ENCODE results near the gene UGT1A4. TPM values are rescaled to one million over a fixed set of nuclear protein-coding genes. Genes with fewer than 3 reads are reported as not detected.
A peak's percentile ranks its signal among the peaks of the same experiment; 100 is the strongest.
"Not testable (repeated sequence)": the region's sequence is repeated elsewhere in the genome, so short reads cannot be mapped to it uniquely, and the experiment has no call there.

UGT1A4 gene
- total RNA-seq, 1 experiment from 2014 or later: not detected

DNA sequence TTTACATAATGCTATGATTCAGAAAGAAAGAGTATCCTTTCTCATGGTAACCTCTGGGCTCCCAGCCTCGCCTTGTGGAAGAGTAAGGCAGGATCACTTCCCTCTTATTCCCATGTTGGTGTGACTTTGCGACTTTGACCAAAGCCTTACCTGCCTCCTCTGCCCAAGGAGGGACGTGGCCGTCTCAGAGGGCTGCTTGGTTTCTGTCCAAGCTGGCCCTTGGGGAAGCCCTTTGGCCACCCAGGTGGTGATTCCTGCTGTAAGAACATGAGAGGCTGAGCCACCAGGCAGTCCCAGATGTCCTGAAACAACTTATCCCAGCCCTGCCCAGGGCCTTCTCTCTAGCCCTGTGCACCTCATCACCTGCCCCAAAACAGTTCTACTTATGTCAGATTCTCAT is 19.8 kb upstream of the UGT1A4 start:
- TF ChIP-seq, protein P1, sequence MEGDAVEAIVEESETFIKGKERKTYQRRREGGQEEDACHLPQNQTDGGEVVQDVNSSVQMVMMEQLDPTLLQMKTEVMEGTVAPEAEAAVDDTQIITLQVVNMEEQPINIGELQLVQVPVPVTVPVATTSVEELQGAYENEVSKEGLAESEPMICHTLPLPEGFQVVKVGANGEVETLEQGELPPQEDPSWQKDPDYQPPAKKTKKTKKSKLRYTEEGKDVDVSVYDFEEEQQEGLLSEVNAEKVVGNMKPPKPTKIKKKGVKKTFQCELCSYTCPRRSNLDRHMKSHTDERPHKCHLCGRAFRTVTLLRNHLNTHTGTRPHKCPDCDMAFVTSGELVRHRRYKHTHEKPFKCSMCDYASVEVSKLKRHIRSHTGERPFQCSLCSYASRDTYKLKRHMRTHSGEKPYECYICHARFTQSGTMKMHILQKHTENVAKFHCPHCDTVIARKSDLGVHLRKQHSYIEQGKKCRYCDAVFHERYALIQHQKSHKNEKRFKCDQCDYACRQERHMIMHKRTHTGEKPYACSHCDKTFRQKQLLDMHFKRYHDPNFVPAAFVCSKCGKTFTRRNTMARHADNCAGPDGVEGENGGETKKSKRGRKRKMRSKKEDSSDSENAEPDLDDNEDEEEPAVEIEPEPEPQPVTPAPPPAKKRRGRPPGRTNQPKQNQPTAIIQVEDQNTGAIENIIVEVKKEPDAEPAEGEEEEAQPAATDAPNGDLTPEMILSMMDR (IDR thresholded peaks at IDR 0.05; ENCODE audit: unreplicated experiment): no peak
- CTCF ChIA-PET: no interaction called here
- BruUV-seq (replicated peaks): no TSS peak
- Mint-ChIP-seq H3K9me3 (ENCODE audit: unreplicated experiment) (peaks cover 8% of the 10 kb centered on the region), H3K4me3 (ENCODE audit: unreplicated experiment) (no peak overlapping the region), H3K4me1 (ENCODE audit: insufficient read depth, unreplicated experiment) (no peaks in the 10 kb centered on the region), H3K36me3 (ENCODE audit: insufficient read depth, unreplicated experiment) (no peaks in the 10 kb centered on the region), H3K27me3 (ENCODE audit: insufficient read depth, unreplicated experiment) (no peaks in the 10 kb centered on the region), H3K27ac (ENCODE audit: low read depth, unreplicated experiment) (no peak overlapping the region)
- POLR2A ChIA-PET: interaction anchor here (0.7 to 1.9 kb wide), 3 partner anchors 8 to 1684 kb away, joined by 3 to 40 read pairs (median 3); no protein-coding TSS in a partner anchor
- intact Hi-C loops (cut with micrococcal nuclease): no loop called here
- no peak for DNase-seq (ENCODE audit: unreplicated experiment)

DNA sequence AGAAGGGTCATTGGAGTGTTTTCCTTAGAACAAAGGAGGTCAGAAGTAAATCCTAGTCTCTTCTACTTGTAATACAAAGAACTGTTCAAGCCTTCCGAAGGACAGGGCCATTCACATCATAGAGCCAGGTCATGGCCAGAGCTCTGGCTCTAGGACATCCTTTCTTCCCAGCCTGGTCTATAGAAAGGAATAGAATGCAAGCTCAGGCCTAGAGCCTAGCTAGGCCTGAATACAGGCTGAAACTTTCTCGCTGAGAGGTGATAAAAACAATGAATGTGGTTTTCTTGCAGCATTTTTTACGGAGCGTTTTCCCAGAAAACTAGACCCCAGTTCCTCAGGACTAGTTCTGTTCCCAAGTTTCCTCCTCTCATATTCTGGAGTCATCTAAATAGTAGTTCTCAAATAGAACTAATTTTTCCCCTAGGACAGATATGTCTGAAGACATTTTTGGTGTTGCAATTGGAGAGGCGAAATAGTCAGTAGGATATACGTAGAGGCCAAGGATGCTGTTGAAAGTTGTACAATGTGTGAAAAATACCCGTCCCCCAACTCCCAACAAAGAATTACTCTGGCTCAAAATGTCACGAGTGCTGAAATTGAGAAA is 19.0 kb upstream of the UGT1A4 start:
- no peaks in the 10 kb centered on the region for H3K36me3 Mint-ChIP-seq (ENCODE audit: insufficient read depth, unreplicated experiment)
- CTCF ChIA-PET: interaction anchor here (0.7 kb wide), 1 partner anchor 193 kb away, joined by 3 read pairs; no protein-coding TSS in a partner anchor
- intact Hi-C loops (cut with micrococcal nuclease): no loop called here
- peak overlapping the region; percentile 63 for H3K27ac Mint-ChIP-seq (ENCODE audit: low read depth, unreplicated experiment)
- H3K4me3 Mint-ChIP-seq (ENCODE audit: unreplicated experiment): no peak overlapping the region
- TF ChIP-seq, protein P1 (IDR thresholded peaks at IDR 0.05; ENCODE audit: unreplicated experiment): no peak
- POLR2A ChIA-PET: interaction anchor here (0.7 to 1.9 kb wide), 5 partner anchors 8 to 1683 kb away, joined by 3 to 40 read pairs (median 4); partner anchors contain the start of genes UGT1A7 and USP40
- no TSS peak for BruUV-seq (replicated peaks)
- no peak for DNase-seq (ENCODE audit: unreplicated experiment)
- H3K9me3 Mint-ChIP-seq (ENCODE audit: unreplicated experiment): peaks cover 15% of the 10 kb centered on the region
- no peaks in the 10 kb centered on the region for H3K4me1 Mint-ChIP-seq (ENCODE audit: insufficient read depth, unreplicated experiment)
- H3K27me3 Mint-ChIP-seq (ENCODE audit: insufficient read depth, unreplicated experiment): no peaks in the 10 kb centered on the region

DNA sequence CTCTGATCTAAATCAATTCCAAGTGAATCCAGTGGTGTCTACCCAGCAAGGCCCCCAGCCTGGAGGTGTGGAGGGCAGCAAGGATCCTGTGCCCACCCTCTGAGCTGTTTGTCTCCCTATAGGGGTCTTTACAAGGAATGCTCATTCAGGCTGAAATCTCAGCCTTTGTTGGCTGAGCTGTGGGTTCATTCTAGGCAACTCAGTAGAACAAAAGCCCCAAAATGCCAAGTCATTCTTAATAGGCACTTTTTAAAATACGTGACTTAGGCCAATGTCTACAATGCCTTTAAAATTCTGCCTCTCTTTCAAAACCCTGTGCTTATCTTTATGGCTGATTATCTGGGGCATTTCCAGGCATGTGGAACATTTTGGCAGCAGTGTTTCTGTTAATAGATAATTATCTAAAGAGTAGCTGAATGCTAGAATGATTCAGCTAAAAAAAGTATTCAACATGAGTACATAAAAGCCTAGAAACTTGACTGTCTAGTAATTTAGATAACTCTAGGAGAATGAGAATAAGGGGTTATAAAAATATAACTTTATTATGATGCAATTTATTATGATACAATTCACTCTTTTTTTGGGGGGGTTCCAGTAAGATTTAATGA is 18.4 kb upstream of the UGT1A4 start:
- H3K36me3 Mint-ChIP-seq (ENCODE audit: insufficient read depth, unreplicated experiment): no peaks in the 10 kb centered on the region
- H3K4me1 Mint-ChIP-seq (ENCODE audit: insufficient read depth, unreplicated experiment): no peaks in the 10 kb centered on the region
- peaks cover 15% of the 10 kb centered on the region for H3K9me3 Mint-ChIP-seq (ENCODE audit: unreplicated experiment)
- TF ChIP-seq, protein P1 (IDR thresholded peaks at IDR 0.05; ENCODE audit: unreplicated experiment): no peak
- no peak overlapping the region for H3K4me3 Mint-ChIP-seq (ENCODE audit: unreplicated experiment)
- ChIA-PET POLR2A (interaction anchor here (1.0 to 1.9 kb wide), 4 partner anchors 9 to 166 kb away, joined by 3 to 40 read pairs (median 8); partner anchors contain the start of genes UGT1A7 and USP40), CTCF (interaction anchor here (0.7 kb wide), 1 partner anchor 194 kb away, joined by 3 read pairs; no protein-coding TSS in a partner anchor)
- no peaks in the 10 kb centered on the region for H3K27me3 Mint-ChIP-seq (ENCODE audit: insufficient read depth, unreplicated experiment)
- intact Hi-C loops (cut with micrococcal nuclease): no loop called here
- DNase-seq (ENCODE audit: unreplicated experiment): no peak
- H3K27ac Mint-ChIP-seq (ENCODE audit: low read depth, unreplicated experiment): peak overlapping the region; percentile 63
- no TSS peak for BruUV-seq (replicated peaks)

DNA sequence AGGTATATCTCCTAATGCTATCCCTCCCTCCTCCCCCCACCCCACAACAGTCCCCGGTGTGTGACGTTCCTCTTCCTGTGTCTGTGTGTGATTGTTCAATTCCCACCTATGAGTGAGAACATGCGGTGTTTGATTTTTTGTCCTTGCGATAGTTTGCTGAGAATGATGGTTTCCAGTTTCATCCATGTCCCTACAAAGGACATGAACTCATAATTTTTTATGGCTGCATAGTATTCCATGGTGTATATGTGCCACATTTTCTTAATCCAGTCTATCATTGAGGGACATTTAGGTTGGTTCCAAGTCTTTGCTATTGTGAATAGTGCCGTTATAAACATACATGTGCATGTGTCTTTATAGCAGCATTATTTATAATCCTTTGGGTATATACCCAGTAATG is 17.7 kb upstream of the UGT1A4 start:
- H3K27me3 Mint-ChIP-seq (ENCODE audit: insufficient read depth, unreplicated experiment); intact Hi-C loops (cut with micrococcal nuclease); H3K36me3 Mint-ChIP-seq (ENCODE audit: insufficient read depth, unreplicated experiment); H3K4me1 Mint-ChIP-seq (ENCODE audit: insufficient read depth, unreplicated experiment); H3K4me3 Mint-ChIP-seq (ENCODE audit: unreplicated experiment); BruUV-seq (replicated peaks); DNase-seq (ENCODE audit: unreplicated experiment); H3K27ac Mint-ChIP-seq (ENCODE audit: low read depth, unreplicated experiment); CTCF ChIA-PET: not testable (repeated sequence)
- peaks cover 15% of the 10 kb centered on the region for H3K9me3 Mint-ChIP-seq (ENCODE audit: unreplicated experiment)
- POLR2A ChIA-PET: interaction anchor here (1.1 to 1.9 kb wide), 3 partner anchors 10 to 135 kb away, joined by 3 to 40 read pairs (median 12); partner anchors contain the start of genes UGT1A7 and USP40

Measured in MCF 10A (cell line).